D341Med (cell line): ENCODE results near the gene BRCA2.
"Not testable (repeated sequence)": the region's sequence is repeated elsewhere in the genome, so short reads cannot be mapped to it uniquely, and the experiment has no call there.

Experiments used
- DNase-seq: peaks from one replicate; pipeline ENCODE4 v3.0.0; 2012; ENCODE audit warnings: low spot score

The BRCA2 gene

GRCh38 chr13:32311188-32311897, 4.0 kb upstream of the BRCA2 start:
- DNase-seq, result no peak

GRCh38 chr13:32314271-32315237, 754 bp upstream of the BRCA2 start:
- DNase-seq, result peak; percentile 55

- DNase-seq, result no peak
Measured at GRCh38 chr13:32316028-32316339, 676 bp downstream of the BRCA2 start.

- DNase-seq, result no peak
Measured at GRCh38 chr13:32316501-32316900, 1.2 kb downstream of the BRCA2 start.

- DNase-seq, result no peak
Measured at GRCh38 chr13:32317716-32318465, 2.6 kb downstream of the BRCA2 start.

- no peak for DNase-seq
Measured at GRCh38 chr13:32320528-32320927, 5.2 kb downstream of the BRCA2 start.

GRCh38 chr13:32323912-32324311, 8.6 kb downstream of the BRCA2 start:
- no peak for DNase-seq

- no peak for DNase-seq
Measured at GRCh38 chr13:32330441-32330840, 15.1 kb downstream of the BRCA2 start.

- no peak for DNase-seq
Measured at GRCh38 chr13:32334671-32335070, 19.4 kb downstream of the BRCA2 start.

GRCh38 chr13:32340914-32341313, 25.6 kb downstream of the BRCA2 start:
- DNase-seq, result no peak

GRCh38 chr13:32347651-32348050, 32.3 kb downstream of the BRCA2 start:
- no peak for DNase-seq

GRCh38 chr13:32350839-32351441, 35.6 kb downstream of the BRCA2 start:
- not testable (repeated sequence) for DNase-seq

- DNase-seq, result no peak
Measured at GRCh38 chr13:32354040-32354439, 38.7 kb downstream of the BRCA2 start.

- not testable (repeated sequence) for DNase-seq
Measured at GRCh38 chr13:32355935-32356334, 40.6 kb downstream of the BRCA2 start.

- DNase-seq, result no peak
Measured at GRCh38 chr13:32362574-32362973, 47.3 kb downstream of the BRCA2 start.

GRCh38 chr13:32370805-32371204, 55.5 kb downstream of the BRCA2 start:
- no peak for DNase-seq

GRCh38 chr13:32376642-32377415, 61.5 kb downstream of the BRCA2 start:
- no peak for DNase-seq

GRCh38 chr13:32378012-32378411, 62.7 kb downstream of the BRCA2 start:
- DNase-seq, result no peak

- peak; percentile 35 for DNase-seq
Measured at GRCh38 chr13:32381539-32381938, 66.2 kb downstream of the BRCA2 start.

GRCh38 chr13:32383836-32384618, 68.7 kb downstream of the BRCA2 start:
- no peak for DNase-seq

- DNase-seq, result no peak
Measured at GRCh38 chr13:32384702-32385101, 69.4 kb downstream of the BRCA2 start.
